ENCODE measurements around the gene CNTN4. TPM values are rescaled to one million over a fixed set of nuclear protein-coding genes. Genes with fewer than 3 reads are reported as not detected.

CNTN4 gene
- total and polyA plus RNA-seq, 2 of the 8 experiments (the other 6 are each of a cell fraction or from before 2014, with no cell fraction given): 0.41 to 2.2 TPM

GRCh38 chr3:2261747-2262146 lies 163.1 kb downstream of the CNTN4 start (continued):
- TF ChIP-seq, protein P1, sequence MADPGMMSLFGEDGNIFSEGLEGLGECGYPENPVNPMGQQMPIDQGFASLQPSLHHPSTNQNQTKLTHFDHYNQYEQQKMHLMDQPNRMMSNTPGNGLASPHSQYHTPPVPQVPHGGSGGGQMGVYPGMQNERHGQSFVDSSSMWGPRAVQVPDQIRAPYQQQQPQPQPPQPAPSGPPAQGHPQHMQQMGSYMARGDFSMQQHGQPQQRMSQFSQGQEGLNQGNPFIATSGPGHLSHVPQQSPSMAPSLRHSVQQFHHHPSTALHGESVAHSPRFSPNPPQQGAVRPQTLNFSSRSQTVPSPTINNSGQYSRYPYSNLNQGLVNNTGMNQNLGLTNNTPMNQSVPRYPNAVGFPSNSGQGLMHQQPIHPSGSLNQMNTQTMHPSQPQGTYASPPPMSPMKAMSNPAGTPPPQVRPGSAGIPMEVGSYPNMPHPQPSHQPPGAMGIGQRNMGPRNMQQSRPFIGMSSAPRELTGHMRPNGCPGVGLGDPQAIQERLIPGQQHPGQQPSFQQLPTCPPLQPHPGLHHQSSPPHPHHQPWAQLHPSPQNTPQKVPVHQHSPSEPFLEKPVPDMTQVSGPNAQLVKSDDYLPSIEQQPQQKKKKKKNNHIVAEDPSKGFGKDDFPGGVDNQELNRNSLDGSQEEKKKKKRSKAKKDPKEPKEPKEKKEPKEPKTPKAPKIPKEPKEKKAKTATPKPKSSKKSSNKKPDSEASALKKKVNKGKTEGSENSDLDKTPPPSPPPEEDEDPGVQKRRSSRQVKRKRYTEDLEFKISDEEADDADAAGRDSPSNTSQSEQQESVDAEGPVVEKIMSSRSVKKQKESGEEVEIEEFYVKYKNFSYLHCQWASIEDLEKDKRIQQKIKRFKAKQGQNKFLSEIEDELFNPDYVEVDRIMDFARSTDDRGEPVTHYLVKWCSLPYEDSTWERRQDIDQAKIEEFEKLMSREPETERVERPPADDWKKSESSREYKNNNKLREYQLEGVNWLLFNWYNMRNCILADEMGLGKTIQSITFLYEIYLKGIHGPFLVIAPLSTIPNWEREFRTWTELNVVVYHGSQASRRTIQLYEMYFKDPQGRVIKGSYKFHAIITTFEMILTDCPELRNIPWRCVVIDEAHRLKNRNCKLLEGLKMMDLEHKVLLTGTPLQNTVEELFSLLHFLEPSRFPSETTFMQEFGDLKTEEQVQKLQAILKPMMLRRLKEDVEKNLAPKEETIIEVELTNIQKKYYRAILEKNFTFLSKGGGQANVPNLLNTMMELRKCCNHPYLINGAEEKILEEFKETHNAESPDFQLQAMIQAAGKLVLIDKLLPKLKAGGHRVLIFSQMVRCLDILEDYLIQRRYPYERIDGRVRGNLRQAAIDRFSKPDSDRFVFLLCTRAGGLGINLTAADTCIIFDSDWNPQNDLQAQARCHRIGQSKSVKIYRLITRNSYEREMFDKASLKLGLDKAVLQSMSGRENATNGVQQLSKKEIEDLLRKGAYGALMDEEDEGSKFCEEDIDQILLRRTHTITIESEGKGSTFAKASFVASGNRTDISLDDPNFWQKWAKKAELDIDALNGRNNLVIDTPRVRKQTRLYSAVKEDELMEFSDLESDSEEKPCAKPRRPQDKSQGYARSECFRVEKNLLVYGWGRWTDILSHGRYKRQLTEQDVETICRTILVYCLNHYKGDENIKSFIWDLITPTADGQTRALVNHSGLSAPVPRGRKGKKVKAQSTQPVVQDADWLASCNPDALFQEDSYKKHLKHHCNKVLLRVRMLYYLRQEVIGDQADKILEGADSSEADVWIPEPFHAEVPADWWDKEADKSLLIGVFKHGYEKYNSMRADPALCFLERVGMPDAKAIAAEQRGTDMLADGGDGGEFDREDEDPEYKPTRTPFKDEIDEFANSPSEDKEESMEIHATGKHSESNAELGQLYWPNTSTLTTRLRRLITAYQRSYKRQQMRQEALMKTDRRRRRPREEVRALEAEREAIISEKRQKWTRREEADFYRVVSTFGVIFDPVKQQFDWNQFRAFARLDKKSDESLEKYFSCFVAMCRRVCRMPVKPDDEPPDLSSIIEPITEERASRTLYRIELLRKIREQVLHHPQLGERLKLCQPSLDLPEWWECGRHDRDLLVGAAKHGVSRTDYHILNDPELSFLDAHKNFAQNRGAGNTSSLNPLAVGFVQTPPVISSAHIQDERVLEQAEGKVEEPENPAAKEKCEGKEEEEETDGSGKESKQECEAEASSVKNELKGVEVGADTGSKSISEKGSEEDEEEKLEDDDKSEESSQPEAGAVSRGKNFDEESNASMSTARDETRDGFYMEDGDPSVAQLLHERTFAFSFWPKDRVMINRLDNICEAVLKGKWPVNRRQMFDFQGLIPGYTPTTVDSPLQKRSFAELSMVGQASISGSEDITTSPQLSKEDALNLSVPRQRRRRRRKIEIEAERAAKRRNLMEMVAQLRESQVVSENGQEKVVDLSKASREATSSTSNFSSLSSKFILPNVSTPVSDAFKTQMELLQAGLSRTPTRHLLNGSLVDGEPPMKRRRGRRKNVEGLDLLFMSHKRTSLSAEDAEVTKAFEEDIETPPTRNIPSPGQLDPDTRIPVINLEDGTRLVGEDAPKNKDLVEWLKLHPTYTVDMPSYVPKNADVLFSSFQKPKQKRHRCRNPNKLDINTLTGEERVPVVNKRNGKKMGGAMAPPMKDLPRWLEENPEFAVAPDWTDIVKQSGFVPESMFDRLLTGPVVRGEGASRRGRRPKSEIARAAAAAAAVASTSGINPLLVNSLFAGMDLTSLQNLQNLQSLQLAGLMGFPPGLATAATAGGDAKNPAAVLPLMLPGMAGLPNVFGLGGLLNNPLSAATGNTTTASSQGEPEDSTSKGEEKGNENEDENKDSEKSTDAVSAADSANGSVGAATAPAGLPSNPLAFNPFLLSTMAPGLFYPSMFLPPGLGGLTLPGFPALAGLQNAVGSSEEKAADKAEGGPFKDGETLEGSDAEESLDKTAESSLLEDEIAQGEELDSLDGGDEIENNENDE (IDR thresholded peaks at IDR 0.05; ENCODE audit: insufficient replicate concordance, low read length): no peak
- no peak for TF ChIP-seq SUZ12 (IDR thresholded peaks at IDR 0.05; ENCODE audit: low read length)
- no peak for TF ChIP-seq ASH2L (IDR thresholded peaks at IDR 0.05; ENCODE audit: low read length)
- no peak for TF ChIP-seq HDAC2 (IDR thresholded peaks at IDR 0.05; ENCODE audit: borderline replicate concordance in 1 of 2, low read depth in 2 of 2, low read length in 2 of 2)
- no peak for TF ChIP-seq CREB1 (IDR thresholded peaks at IDR 0.05)
- no peak for TF ChIP-seq NANOG (IDR thresholded peaks at IDR 0.05; ENCODE audit: insufficient read depth, low read depth, low read length, poor library complexity, severe bottlenecking)
- TF ChIP-seq BCL11A (IDR thresholded peaks at IDR 0.05; ENCODE audit: low read depth in 2 of 2, low read length in 2 of 2): no peak
- TF ChIP-seq RFX5 (IDR thresholded peaks at IDR 0.05; ENCODE audit: borderline replicate concordance, low read depth, low read length): no peak
- no peak for TF ChIP-seq CEBPB (IDR thresholded peaks at IDR 0.05; ENCODE audit: low read depth, low read length)
- TF ChIP-seq BRCA1 (IDR thresholded peaks at IDR 0.05; ENCODE audit: low read depth, low read length): no peak
- TF ChIP-seq BACH1 (IDR thresholded peaks at IDR 0.05; ENCODE audit: low read length): no peak
